HG02840 (cell line): Measurements from ENCODE around the gene ZBED3.

Experiments used
- ATAC-seq: cut with Tn5 transposase; IDR thresholded peaks from one replicate; pipeline ENCODE4 v1.9.1; 2021; ENCODE audit warnings: mild to moderate bottlenecking, moderate library complexity, moderate number of reproducible peaks; ENCODE audit not compliant: unreplicated experiment, low FRiP score

Gene ZBED3

DNA sequence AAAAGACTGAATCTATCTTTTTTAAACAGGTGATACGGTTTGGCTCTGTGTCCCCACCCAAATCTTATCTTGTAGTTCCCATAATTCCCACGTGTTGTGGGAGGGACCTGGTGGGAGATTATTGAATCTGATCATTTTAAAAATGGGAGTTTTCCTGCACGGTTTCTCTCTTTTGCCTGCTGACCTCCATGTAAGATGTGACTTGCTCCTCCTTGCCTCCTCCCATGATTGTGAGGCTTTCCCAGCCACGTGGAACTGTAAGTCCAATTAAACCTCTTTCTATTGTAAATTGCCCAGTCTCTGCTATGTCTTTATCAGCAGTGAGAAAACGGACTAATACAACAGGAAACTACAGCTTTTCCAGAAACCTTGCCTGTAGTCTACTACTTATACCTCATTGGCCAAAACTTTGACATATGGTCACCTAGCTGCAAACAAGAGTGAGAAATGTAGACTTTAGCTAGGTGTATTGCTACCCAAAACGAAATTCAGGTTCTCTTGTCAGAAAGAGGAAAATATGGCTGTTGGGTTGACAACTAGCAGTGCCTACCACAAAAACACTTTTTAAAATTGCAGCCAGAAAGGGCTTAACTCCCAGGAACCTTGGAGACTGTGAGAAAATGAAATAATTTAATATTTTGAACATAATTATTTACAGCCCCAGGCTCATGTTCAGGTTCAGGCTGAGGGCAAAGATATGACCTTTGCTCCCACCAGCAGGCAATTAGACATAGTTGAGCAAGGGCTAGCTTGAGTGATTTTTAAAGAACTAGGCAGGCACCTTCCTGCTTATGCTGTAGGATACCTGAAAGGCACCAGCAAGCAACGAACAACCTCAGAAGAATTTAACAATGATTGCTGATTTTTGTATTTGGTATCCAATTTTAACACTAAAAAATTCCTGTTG, 64.3 kb downstream of the ZBED3 start:
- no peak for ATAC-seq
